HG02610 (cell line): Measurements from ENCODE around the gene RTN4IP1.
"Not testable (repeated sequence)": the region's sequence is repeated elsewhere in the genome, so short reads cannot be mapped to it uniquely, and the experiment has no call there.

Source experiments
- ATAC-seq: cut with Tn5 transposase; IDR thresholded peaks from one replicate; pipeline ENCODE4 v1.9.1; 2021; ENCODE audit warnings: mild to moderate bottlenecking, moderate library complexity; ENCODE audit not compliant: unreplicated experiment

The RTN4IP1 gene

DNA sequence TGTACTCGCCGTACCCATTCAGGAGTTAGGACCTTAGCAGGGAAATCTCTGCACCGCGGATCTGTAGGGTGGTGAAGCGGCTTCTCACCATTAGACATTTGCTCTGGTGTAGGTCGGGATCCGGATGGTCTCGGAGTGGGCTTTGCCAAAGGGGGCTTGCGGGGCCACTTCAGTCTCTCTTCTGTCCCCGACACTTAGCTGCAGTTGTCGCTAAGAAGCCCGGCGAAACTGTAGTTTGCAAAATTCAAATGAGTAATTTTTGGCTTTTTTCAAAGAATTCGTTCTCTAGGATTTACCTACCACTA lies 513 bp upstream of the RTN4IP1 start:
- no peak for ATAC-seq

DNA sequence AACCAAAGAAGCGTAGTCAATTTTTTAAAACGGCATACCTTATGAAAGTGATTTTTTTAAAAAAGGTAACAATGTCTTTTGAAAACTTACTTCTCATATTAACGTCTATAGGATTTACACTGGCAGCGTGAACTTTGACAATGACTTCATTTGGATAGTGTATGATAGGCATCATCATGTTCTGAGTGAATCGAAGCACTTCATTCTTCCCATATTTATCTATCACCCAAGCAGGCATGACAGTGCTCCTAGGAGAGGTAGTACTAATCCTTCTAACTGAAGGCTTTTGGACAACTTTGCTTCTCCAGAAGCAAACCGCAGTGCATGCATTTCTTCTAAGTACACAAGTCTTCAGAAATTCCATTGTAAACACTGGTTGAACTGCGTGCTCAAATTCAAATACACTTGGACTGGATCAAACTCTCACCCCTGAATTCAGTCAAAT lies 618 bp downstream of the RTN4IP1 start:
- peak; percentile 10 for ATAC-seq

- ATAC-seq: not testable (repeated sequence)
Observed at GRCh38 chr6:106627760-106628159, 1.5 kb downstream of the RTN4IP1 start.

- ATAC-seq: no peak
Observed at GRCh38 chr6:106626485-106626884, 2.8 kb downstream of the RTN4IP1 start.

GRCh38 chr6:106623039-106623438 lies 6.3 kb downstream of the RTN4IP1 start:
- no peak for ATAC-seq

DNA sequence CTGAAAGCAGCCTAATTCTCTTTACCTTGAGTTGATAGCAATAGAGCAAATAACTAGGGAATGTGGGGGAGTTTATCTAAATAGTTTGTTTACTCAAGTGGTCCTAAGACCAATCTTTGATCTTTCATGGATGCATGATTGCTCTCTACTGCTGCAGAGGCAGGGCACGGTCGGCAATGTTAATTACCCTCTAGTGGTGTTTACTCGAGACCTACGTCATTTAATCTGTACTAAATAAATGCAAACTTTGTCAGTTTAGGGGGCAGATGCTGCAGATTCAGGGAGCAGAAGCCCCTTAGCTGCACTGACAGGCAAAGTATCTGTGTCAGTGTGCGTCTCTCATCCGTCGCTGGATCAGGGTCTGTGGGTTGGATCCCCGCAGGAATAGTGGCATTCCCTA lies 6.9 kb downstream of the RTN4IP1 start:
- no peak for ATAC-seq

DNA sequence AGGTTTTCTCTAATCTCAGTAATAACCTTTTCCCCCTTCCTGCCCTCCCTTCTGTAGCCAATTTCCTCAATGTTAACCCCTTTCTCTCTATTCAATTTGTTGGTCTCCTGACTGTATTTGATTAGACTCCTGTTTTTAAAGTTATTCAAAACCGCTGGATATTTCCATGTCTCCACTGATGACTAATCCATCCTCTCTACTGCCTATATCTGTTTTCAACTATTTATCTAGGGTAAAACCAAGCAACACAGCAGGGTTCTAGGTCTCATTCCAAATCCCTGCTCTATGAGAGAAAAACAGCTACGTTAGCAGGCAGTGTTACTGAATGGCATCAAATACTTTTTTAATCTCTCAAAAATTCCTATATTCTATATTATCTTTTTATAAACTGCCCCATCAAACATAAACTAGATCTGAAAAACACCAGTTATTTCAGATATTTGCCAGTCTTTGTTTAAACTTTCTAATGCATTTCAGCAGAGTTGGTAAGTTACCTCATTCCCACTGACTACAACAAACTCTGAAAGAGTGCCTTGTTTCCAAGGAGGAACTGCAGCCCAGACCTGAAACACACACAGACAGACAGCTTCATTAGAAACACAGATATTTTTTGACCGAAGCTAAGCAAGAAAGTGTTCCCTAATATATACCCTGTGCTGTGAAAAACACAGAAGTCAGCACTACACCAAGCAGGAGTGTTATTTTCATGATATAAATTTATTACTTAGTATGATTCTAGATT lies 8.2 kb downstream of the RTN4IP1 start:
- no peak for ATAC-seq

- ATAC-seq: no peak
Observed at GRCh38 chr6:106619223-106619622, 10.1 kb downstream of the RTN4IP1 start.

- no peak for ATAC-seq
Observed at GRCh38 chr6:106618324-106618723, 11.0 kb downstream of the RTN4IP1 start.

- ATAC-seq: no peak
Observed at GRCh38 chr6:106617857-106618256, 11.4 kb downstream of the RTN4IP1 start.

- peak; percentile 43 for ATAC-seq
Observed at GRCh38 chr6:106617302-106617701, 12.0 kb downstream of the RTN4IP1 start.

DNA sequence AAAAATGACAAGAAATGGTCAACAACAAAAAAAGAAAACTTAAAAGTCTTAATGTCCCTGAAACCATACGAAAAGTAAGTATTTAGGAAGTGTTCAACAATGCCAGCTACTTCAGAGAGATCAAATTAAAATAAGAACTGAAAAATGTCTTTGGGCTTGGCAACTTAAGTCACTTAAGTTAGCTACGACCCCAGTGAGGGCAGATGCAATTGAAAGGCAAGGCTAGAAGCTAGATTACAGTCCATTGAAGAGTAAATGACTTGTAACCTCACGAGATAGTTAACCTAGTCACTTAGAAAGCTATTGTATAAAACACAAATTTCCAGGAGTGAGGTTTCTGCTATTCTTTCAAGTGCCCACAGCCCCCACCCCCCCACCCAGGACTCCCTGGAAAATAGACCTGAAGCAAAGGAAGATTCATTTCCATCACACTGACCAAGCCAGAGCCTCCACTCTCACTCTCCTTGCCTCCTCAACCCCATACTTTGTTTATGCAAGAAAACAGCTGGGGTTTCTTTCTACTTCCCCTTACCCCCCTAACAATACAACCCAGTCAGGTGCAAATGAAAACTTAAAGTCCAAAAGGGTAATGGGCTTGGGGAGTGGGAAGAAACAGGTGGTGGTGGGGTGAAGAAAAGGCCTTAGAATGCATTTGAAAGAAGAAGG lies 14.6 kb downstream of the RTN4IP1 start:
- ATAC-seq: no peak

DNA sequence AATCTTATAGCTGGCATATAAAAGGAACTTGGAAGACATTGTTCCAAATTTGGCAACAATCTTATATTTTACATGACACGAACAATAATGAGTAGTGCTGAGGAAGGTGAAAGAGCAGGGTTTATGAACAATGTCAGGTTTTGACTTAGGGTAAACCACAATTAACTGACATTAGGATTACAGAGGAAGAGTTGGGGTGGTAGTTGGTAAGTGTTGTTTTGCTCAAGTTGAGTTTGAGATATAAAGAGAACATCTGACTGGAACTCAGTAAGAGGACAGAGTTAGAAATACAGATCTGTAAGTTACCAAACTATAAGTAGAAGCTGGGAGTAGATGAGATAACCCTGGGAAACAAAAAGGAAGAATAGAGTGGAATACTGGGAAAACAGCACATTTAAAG lies 15.1 kb downstream of the RTN4IP1 start:
- ATAC-seq: no peak

- no peak for ATAC-seq
Observed at GRCh38 chr6:106613590-106613989, 15.7 kb downstream of the RTN4IP1 start.

DNA sequence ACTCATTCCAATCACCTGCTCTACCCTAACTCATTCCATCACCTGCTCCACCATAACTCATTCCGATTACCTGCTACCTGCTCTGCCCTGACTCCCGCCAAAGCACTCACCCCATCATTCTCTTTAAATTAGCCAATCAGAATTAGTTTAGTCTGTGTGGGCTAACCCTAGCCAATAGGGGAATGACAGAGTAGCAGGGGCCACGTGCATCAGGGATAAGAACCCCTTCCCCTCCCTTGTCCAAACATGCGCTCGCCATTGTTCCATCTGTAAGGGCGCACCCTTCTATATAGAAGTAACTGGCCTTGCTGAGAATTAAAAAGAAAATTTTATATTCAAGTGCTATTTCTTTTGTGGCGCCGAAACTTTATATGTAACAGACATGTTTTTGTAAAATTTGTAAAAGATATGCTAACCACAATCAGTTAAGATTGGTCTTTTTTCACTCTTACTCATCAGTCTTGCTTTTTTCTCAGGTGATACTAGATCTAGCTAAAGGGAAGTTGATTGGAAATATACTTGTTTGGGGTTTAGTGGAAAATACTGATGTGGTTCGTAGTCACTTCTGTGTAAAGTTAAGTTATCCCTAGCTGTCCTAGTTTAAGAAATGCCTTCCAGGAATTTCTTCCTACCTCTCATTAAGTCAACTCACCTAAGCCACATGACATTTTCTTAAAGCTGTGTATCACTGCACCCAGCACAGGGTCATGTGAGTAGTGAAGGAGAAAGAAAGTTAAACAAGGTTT lies 16.5 kb downstream of the RTN4IP1 start:
- no peak for ATAC-seq

DNA sequence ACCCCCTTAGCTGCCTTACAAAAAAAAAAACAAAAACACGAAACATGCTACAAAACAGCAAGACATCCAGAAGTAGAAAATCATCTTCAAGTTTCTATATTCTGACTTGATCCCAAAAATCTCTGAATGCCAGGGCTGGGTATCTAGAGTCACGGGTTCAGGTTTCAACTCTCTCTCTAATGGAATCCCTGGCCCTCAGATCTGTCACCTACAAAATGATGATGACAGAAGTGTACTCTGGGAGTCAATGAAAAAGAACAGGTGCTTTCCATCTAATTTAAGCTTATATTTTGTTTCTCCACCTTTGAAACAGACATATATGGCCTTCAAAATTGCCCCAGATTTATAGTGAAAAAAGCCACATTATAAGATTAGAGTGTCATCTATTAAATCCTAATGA lies 18.3 kb downstream of the RTN4IP1 start:
- no peak for ATAC-seq

DNA sequence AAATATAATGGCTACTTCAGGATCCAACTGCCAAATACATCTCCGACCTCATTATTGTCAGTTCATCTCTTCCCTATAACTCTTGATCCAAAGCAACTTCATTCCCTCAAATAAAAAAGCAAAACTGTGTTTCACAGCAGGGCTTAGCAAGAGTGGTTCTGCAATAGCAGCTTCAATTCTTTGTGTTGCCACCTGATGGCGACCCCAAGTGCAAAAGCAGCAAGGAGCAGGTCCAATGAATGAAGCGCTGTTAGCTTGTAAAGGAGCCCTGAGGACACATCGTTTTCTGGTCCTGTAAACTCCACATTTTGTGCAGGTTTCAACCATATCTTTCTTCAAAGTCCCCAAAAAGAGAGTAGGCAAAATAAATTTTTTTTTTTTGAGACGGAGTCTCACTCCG lies 19.6 kb downstream of the RTN4IP1 start:
- ATAC-seq: peak; percentile 42

DNA sequence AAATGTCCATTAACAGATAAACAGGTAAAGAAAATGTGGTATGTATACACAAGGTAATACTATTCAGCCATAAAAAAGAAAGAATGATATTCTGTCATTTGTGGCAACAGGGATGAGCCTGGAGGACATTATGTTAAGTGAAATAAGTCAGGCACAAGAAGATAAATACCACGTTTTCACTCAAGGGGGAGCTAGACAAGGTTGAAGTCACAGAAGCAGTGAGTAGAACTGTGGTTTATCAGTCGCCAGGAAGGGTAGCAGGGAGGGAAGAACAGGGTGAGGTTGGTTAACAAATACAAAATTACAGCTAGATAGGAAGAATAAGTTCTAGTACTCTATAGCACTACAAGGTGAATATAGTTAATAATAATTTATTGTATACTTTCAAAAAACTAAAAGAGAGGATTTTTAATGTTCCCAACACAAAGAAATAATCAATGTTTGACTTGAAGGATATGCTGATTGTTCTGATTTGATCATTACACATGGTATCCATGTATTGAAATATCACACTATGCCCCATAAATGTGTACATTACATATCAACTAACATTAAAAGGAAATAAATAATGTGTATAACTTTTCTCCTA lies 21.1 kb downstream of the RTN4IP1 start:
- peak; percentile 69 for ATAC-seq

DNA sequence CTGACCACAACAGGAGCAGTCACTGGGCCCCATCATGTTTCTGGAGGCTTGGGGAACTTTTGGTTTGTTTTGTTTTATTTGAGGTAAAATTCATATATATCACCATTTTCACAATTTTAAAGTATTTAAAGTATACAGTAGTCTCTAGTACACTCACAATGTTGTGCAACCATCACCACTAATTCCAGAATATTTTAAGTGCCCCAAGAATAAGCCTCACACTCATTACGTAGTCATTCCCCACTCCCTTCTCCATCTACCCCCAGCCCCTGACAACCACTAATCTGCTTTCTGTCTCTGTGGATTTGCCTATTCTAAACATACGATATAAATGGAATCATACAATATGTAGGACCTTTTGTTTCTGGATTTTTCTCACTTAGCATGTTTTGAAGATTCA lies 29.0 kb downstream of the RTN4IP1 start:
- no peak for ATAC-seq

GRCh38 chr6:106599440-106599839 lies 29.9 kb downstream of the RTN4IP1 start:
- no peak for ATAC-seq

DNA sequence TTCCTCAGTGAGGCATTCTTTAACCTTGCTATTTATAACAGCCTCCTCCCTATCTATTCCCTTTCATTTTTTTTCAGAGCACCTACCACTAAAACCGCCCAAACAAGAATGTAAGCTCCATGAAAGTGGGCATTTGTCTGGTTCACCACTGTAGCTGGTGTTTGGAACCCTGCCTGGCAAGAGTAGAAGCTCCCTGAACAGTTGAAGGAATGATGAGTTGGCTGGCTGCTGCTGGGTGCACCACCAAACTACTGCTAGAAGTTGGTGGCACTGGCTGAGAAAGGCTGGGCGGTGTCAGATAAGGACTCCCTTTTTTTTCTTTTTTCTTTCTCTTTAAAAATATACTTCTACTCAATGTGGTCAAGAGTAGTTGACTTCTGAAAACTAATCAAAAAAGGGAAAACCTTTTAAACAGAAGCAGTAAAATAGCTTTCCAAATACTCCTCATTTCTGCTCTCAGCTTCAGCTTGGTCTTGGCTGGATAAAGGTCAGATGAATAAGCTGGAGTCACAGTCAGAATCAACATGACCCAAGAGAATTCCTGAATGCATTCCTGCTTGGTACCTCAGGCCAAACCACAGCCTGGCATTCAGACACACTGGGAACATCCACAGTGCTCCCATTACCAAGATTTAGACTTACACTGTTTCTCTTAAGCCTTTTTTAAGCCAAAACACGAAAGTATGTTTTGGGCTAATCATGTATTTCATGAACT lies 38.0 kb downstream of the RTN4IP1 start:
- no peak for ATAC-seq
